Daoy (cell line): Measurements from ENCODE around the gene ATG2A. TPM values are rescaled to one million over a fixed set of nuclear protein-coding genes. Genes with fewer than 3 reads are reported as not detected.

ENCODE experiments used
- DNase-seq: peaks from one replicate; pipeline ENCODE4 v3.0.0-alpha.2; 2015; ENCODE audit warnings: low read depth
- total RNA-seq: library from RNA; depleted of rRNA; stranded (reverse); fragments of >200 nt; shearing (Covaris generic); gene quantifications from 2 replicates; pipeline ENCODE4 v1.2.3, GENCODE V29; 2014

Gene ATG2A
- total RNA-seq, 1 experiment from 2014 or later = 8.2 TPM

DNA sequence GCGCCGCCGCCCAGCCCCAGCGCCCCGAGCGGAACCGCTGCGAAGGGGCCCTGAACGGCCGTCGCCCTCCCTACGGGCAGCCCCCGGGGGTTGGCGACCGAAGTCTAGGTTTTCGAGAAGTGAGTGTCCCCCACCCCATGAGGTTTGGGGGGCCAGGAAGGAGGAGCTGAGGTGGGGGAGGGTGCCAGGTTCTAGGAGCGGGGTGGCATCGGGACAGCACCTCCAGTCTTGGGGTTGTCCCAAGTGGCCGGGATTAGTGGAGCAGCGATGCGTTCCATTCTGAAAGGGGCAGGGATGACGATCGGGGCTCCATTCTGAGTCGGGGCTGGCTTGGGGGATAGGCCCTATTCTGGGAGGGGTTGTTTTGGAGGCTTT is 7.9 kb upstream of the ATG2A start:
- DNase-seq = no peak

DNA sequence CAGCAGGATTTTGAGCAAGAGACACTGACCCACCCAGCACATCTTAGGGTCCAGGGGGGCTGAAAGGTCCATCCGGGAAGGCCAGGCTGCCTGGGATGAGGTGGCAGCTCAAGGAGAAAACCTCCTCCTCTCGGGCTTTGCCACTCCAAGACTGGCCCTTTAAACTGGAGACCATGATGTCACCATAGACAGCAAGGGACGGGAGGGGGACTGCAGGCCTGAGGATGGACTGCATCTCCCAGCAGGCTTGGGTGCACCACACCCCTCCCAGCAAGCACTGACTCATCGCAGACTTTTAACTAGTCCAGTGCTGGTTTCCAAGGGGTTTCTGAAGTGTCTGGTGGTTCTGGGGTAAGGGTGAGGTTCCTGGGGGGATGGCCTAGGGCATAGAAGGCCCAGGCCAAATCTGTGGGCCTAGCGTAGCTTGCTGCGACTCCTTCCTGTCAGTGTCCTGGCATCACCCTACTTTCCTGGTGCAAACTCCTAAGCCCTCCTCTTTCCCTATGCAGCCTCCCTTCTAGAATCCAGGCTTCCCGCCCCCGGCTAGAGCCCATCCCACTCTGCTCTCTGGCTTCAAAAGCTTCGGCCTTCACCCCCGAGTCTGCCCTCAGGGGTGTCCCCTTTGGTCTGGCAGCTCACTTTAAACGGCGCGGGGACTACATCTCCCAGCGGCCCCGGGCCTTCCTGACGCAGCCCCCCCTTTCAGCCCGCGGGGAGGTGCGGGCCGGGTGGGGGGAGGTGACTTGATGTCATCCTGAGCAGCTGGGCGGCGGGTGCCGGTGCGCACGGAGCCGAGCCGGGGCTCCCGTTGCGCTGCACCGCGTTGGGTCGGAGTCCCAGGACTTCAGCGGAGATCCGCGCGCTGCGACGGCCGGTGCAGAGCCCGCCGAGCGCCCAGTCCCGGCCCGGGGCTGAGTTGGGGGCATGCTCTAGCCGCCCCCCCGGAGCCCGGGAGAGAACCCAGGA is 7.2 kb upstream of the ATG2A start, which contains the start of gene PPP2R5B:
TSS of gene PPP2R5B (plus strand) at position 746 of the 966 bp plus-strand sequence. CDS start 1,046 bp downstream, outside the sequence.
- peak; percentile 94 for DNase-seq

DNA sequence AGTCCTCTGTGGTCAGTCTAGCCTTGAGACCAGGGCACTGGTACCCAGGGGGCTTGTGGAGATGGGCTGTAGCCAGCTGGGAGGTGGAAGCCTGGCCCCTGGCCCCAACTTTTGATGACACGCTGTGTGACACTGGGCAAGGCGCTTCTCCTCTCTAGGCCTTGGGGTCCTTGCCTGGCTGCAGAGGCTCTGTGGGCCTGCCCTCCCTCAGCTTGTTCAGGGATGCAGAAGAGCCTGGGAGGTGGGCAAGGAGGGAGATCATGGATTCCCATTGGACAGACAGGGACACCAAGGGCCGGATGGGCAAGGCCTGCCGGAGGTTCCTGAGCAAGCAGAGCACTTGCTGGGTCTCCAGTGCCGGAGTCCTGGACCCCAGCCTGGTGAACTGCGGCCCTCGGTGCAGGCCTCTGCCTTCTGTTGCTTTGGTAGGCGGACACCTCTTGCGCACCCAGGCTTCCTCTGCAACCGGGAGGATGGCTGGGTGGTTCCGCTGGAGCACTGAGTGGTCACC is 6.2 kb upstream of the ATG2A start:
- DNase-seq = no peak

DNA sequence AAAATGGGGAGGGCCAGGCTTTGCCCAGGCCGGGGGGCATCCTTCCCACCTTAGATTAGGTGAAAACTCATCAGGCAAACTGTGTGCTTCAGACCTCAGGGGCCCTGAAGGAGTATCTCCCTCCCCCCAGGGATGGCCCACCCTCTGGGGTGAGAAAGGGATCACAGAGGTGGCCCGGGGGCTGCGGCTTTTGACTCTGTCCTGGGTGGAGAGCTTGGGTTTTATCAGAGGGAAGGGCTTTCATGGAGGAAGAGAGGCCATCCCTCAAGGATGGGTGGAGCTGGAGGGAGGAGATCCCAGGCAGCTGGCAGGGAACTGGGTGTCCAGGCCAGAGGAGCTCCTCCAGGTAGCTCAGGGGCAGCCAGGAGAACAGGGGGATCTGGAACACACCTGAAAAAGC is 4.4 kb upstream of the ATG2A start:
- DNase-seq = no peak

DNA sequence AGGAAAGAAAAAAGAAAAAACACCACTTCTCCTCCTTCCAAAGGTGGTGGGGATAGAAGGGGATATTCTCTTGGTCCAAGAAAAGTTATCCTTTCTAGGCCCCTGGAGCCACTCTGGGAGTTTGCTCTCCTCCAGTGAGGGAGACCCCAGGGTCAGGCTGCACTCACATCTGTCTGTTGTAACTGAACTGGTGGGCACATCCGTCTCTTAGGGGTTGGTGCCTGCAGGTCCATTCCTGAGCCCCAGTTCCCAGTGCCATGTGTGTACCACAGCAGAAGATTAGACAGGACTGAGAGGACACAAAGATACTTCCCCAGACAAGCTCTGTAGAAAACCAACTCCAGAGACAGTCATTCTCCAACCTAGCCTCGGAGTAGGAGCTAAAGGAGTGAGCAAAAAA is 3.1 kb upstream of the ATG2A start:
- no peak for DNase-seq

DNA sequence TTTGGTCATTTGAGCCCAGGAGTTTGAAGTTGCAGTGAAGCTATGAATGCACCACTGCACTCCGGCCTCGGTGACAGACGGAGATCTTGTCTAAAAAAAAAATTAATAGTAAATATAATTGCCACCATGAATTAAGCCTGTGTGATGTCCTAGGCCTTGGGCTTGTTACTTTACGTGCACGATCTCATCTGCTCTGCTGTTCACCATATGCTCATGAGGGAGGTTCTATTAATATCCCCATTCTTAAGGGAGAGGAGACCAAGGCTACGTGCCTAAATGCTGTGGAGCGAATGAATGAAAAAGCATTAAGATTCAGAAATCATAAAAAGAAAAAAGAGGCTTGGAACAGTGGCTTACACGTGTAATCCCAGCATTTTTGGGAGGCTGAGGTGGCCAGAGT is 2.6 kb upstream of the ATG2A start:
- DNase-seq = no peak

DNA sequence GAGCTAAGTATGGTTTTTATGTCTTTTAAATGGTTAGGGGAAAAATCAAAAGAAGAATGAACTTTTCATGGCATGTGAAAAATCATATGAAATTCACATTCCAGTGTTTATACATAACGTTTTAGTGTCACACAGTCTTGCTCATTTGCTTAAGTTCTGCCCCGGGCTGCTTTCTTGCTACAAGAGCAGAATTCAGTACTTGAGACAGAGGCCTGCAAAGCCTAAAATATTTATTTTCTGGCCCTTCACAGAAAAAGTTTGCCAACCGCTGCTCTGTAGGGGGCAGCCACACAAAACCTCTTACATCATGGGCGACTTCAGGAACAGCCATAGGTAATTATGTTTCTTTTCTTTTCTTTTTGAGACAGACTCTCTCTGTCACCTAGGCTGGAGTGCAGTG is 1.0 kb upstream of the ATG2A start:
- DNase-seq = peak; percentile 37

DNA sequence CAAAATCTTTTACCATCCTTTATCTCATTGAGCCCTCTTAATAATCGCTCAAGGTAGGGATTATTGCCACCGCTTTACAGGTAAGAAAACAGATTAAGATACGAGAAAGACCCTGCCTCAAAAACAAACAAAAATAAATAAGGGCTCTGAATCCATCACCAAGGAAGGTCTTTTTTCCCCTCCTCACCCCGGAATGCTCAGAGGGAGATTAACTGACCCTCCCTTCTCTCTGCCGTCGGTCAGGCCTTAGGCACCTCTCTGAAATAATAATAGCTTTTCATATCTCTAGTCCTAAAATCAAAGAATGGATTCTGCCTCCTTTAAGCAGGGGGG is 620 bp upstream of the ATG2A start:
- DNase-seq = no peak

DNA sequence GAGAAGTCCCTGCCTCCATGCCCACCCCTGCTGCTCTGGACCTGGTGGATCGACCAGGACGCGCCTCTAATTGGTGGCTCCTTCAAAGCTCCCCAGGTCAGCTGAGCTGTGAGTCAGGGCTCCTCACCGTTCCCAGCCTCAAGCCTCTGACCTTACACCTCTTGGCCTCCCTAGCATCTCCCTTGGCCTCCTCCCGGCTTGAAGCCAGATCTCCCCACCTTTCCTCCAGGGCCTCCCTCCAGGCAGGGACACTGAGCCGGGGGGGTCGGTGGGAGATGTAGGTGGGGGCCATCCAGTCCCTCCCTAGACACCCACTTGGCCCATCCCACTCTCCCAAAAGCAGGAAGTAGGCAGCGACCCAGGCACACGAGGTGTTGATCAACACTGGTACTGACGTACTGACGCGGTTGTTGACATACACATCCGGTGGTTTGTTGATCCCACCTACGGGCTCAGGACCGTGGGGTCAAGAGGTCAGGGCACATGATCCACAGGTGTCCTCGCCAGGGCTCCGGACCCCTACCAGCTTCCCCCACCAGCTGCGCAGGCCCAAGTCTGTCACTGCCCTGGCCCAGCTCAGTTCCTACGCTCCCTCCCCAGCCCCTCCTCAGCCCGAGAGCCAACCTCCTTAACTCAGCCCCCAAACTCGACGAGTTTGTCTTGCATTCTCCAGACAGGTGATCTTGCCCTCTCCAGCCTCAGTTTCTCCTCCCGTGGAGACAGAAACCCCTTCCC is 802 bp downstream of the ATG2A start:
- peak; percentile 44 for DNase-seq

DNA sequence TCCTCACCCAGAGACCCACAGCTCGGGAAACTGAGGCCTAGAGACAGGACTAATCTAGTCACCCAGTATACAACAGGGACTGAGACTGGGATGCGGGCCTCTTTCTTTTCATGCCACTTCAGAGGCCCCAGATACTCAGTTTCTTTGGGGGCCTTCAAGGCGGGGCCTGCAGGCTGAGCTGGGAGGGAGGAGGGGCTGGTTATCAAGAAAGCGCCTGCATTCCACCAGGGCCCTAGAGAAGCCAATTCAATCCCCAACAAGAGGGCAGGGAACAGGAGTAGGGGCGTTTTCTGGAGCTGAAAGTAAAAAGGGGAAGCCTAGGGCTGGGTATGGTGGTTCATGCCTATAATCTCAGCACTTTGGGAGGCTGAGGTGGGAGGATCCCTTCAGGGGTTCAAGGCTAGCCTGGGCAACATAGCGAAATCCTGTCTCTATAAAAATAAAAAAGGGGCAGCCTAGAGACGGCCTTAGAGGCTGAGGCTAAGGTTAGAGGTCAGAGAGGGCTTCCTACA is 1.6 kb downstream of the ATG2A start:
- no peak for DNase-seq

DNA sequence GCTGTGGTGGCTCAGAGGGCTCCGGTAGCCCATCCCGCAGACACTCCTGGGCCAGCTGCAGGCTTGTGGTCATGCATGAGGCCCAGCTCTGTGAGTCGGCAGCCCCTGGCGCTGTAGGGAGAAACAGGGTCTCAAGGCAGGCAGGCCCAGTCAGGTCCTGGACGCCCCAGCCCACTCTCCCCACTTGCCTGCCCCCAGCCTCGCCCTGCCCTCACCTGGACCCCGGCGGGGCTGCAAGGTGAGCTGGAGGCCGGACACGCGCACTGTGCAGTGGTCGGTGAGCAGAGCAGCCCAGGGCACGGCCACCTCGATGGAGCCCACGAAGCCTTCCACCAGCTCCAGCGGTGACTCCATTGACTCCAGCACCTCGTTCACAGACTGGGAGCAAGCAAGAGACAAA is 2.9 kb downstream of the ATG2A start:
- no peak for DNase-seq

DNA sequence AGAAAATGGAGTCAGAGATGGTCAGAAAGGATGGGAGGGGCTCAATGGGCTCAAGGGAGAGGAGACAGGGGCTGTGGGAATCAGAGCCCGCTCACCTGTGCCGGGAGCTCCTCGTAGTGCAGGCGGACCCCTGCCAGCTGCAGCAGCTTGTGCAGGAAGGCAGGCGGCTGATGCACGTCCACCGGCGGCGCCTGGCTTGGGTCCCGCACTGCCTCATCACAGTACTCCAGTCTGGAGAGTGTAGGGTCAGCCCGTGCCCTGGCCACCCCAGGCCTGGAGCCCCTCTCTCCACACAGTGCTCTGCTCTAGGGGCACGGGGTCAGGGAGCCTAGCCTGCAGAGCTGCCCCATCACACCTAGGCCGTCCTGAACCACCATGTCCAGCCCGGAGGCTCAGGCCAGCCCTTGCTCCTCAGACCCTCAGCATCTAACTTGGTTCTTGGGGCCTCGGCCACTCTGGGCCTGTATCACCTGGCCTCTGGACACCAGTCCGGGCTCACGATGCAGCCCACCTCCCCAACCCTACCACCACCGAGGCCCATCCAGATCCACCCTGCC is 3.8 kb downstream of the ATG2A start:
- no peak for DNase-seq

DNA sequence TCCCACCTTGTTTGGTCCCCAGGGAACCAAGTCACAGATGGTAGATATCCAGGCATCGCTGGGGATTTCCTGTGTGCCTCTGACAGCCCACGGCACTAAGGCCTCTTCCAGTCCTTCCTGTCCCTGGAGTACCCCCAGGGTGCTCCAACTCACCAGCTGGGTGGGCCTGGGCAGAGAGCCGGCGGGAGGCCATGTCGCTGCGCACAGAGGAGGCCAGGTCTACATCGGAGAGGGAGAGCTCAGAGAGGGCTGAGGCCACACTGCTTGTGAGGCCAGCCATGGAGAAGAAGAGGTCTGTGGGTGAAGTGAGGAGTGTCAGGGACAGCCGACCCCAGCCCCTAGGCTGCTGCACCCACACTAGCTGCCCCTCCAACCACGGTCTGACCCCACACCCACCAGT is 5.3 kb downstream of the ATG2A start:
- DNase-seq = no peak

DNA sequence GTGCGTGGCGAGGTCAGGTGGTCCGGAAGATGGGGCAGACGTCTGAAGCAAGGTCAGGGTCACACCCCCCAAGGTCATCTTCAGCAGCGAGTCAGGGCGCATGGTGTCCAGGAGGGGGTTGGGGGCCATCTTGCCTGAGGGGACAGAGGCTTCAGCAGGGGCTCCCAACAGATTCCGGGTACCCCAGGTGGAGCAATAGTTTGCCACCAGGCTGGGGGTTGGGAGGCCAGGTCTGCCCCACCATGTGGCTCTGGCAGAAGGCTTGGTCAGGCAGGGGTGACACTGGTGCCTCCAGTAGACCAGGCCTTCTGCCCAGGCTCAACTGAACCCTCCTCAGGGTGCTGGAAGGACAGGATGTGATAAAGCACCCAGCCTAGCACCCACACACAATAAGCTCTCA is 5.9 kb downstream of the ATG2A start:
- DNase-seq = no peak

DNA sequence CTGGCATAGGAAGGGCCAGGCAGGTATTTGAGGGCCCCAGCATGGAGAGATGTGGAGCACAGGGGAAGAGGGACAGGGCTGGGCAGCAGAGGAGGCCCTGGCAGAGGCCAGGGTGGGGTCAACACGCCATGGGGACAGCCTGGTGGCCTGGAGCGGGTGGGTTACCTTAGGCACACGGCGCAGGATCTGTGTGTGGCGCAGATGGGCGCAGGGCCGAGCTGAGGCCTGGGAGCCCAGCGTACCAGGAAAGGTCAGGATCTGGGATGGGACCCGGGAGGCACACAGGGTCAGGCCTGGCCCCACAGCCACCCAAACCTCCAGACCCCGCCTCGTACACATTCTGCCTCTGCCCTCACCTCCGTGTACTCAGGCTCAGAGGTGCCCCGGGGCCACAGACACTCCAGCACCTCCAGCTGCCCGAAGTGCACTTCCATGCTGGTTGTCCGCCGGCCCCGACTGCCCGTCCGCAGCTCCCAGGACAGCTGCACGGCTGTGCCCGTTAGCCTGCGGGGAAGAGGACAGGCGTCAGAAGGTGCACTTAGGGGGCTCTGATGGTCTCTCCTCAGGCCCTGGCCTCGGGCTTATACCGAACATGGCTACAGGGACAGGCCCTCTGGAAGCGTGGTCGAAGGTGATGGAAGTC is 6.4 kb downstream of the ATG2A start:
- DNase-seq = no peak

DNA sequence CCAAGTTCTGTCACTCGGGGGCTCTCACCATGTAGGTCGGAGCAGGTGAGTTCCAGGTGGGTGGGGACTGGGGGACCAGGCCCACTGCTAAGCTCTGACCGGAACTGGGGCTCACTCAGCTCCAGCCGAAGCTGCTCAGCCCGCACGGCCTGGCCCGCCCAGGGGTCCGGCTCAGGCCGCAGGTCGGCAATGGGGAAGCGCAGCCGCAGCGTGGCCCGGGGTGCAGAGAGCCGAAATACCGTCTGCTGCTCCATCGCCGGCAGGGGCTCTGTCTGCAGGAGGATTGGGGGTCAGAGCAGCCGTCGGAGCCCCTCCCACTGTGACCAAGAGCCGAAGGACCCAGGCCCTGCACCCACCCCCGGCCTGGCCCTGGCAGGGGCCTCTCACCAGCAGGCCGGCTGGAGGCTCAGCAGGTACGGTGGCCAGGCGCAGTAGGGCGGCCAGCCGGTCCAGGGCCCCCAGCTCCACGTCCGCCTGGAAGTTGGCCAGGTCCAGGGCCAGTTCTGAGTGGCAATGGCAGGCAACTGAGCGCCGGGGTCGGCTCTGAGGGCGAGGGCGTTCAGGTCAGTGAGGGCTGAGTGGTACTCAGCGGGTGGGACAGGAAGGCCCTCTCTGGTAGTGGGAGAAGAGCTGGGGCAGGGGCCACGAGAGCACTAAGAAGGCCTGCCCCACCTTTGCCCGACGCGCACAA is 7.2 kb downstream of the ATG2A start:
- DNase-seq = no peak

DNA sequence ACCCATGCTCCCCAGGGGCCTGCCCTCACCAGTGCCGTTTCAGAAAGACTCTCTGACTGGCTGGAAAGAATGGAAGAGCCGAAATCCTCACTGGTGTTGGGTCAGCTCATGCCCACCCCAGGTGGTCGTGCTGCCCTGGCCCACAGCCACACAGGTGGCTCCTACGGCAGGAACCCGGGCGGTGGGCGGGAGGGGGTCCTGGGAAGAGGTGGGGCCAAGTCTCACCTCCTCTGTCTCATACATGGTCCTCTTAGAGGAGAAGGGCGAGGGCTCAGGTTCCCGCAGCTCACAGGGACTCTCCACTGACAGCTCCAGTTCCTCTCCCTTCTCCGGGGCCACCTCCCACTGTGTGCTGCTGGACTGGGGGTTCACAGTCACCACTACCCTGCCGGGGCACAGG is 8.2 kb downstream of the ATG2A start:
- DNase-seq = no peak

DNA sequence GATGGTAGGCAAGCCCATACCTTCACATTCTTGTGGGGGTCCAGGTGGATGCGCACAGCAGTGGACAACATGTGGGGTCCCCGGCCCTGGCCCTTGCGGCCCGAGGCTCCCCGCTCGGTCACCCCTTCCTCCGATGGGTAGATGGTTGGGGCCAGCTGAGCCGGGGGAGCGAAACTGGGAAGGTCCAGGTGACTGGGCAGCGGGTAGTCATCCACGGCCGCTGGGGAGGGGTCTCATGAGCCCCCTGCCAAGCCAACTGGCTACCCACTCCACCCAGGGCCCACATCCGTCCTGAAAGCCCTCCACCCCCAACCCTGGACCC is 10.7 kb downstream of the ATG2A start:
- DNase-seq = no peak

DNA sequence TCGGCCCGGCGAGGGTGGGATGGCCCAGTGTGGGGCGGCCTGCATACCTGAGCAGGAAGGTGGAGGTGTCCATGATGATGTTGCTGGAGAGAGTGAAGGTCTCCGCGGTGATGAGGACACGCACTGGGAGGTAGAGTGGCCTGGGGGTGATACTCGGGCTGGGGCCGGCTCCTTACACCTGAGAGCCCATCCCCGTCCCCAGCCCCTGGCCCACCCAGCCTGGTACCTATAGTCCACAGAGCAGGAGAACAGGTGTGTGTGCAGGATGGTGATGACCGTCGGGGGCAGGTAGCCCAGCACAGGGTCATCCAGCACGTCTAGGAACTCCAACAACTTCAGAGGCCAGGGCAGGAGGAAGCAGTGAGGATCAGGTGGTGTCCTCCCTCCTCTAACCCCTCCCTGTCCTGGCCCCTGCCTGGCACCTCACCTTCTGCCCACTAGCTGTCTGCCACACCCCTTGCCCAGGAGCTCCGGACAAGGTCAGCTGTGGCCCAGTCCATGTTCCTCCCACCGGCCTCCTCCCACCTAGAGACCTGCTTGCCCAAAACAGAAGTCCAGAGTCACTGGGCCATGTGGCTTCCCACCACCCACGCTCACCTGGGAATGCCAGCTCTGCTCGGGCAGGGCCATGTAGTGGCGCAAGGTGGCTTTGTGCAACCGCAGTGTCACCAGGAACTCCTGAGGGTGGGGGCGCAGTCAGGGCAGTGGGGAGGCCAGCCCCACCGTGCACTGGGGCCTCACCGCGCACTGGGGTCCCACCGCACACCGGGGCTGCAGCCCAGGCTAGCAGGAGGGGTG is 11.3 kb downstream of the ATG2A start:
- no peak for DNase-seq

DNA sequence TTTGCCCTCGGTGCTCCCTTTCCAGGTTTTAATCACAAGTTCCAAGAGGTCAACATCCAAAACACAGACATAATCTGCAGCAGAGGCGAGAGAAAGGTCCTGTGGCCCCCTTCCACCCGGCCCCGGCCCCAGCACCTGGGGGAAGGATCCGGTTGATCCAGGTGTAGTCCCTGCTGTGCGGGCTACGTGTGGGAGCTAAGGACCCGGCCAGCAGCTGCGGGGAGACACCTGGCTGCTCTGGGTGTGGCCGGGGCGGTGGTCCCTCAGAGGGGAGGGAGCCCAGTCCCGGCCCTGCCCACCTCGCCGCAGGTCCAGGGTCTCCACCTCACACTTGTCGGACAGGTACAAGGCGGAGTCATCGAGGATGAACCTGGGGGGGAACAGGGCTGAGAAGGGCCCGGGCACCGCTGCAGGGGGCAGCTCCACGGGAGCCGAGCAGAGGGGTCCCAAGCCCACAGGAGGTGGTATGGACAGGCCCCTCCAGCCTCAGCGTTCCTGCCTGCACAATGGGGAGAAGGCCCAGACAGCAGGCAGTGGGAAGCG is 13.6 kb downstream of the ATG2A start:
- no peak for DNase-seq
